ENCODE results near the gene CD300LB.
"Not testable (repeated sequence)": the region's sequence is repeated elsewhere in the genome, so short reads cannot be mapped to it uniquely, and the experiment has no call there.

Gene CD300LB

DNA sequence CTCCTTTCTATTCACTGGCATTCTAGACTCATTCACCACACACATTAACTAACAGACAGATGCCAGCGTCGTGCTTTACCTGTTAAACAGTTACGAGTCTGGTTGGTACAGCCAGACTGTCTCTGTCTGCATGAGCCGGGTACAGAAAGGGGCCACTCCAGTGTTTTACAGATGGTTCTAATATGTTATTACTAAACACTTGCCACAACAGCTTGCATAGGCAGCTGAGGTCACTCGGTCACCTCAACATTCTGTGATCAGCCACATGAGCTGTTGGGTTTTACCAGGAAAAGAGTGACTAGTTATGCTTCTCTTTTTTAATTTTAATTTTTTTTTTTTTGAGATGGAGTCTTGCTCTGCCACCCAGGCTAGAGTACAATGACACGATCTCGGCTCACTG lies 39.6 kb downstream of the CD300LB start:
- DNase-seq (ENCODE audit: low spot score), result no peak

GRCh38 chr17:74490716-74491115 lies 40.6 kb downstream of the CD300LB start:
- DNase-seq (ENCODE audit: low spot score), result no peak

GRCh38 chr17:74488276-74488675 lies 43.0 kb downstream of the CD300LB start:
- not testable (repeated sequence) for DNase-seq (ENCODE audit: low spot score)

DNA sequence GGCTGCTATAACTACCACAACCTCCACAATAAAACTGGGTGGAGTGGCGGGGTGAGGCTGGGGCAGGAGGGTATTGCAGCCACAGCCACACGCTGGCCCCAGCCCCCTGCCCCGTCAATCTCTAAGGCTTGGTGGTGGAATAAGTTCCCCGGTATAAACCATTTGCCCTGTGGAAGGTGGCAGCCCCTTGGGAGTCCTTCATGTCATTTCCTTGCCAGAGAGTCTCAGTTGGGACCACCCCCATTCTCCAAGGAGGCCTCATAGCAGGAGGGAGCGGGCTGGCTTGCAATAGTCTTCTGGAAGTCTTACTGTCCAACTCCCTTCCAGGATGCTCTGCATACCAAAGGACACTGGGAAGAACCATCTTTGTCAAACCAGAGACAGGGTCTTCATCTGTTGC lies 45.4 kb downstream of the CD300LB start:
- DNase-seq (ENCODE audit: low spot score), result no peak

- no peak for DNase-seq (ENCODE audit: low spot score)
Measured at GRCh38 chr17:74485022-74485743, 46.1 kb downstream of the CD300LB start.

GRCh38 chr17:74484066-74484465 lies 47.2 kb downstream of the CD300LB start:
- DNase-seq (ENCODE audit: low spot score), result no peak

GRCh38 chr17:74481621-74482020 lies 49.7 kb downstream of the CD300LB start:
- DNase-seq (ENCODE audit: low spot score), result no peak

- no peak for DNase-seq (ENCODE audit: low spot score)
Measured at GRCh38 chr17:74480290-74480689, 51.0 kb downstream of the CD300LB start.

GRCh38 chr17:74478420-74479100 lies 52.7 kb downstream of the CD300LB start:
- DNase-seq (ENCODE audit: low spot score), result no peak

GRCh38 chr17:74477411-74477810 lies 53.9 kb downstream of the CD300LB start:
- DNase-seq (ENCODE audit: low spot score), result no peak

GRCh38 chr17:74475189-74475588 lies 56.1 kb downstream of the CD300LB start:
- DNase-seq (ENCODE audit: low spot score), result no peak

DNA sequence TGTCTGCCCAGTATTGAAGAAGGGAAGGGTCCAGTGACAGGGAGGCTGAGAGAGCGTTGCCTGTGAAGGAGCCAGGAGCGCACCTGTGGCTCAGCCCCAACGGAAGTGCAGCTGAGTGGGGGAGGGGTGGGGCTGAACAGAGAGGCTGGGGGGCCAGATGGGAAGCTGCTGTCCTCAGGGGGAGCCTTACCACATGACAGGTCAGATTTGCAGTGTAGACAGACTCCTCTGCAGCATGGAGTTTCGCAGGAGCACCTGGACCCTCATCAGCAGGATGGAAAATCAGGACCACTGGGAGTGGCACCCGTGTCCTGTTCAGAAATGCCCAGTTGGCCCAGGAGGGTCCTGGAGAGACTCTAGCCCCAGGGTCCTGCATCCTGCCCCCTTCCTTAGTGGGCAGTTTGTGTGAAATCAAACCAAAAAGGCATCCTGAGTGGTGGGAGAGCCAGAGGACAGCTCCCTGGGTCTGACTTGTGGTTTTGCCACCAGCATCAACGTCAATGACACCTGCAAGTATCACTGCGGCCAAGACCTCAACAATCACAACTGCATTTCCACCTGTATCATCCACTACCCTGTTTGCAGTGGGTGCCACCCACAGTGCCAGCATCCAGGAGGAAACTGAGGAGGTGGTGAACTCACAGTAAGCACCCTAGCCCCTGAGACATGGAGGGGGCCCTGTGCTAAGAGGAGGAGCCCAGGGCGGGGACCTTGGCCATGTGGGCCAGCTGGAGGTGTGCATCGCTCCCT lies 57.1 kb downstream of the CD300LB start:
- DNase-seq (ENCODE audit: low spot score), result no peak

DNA sequence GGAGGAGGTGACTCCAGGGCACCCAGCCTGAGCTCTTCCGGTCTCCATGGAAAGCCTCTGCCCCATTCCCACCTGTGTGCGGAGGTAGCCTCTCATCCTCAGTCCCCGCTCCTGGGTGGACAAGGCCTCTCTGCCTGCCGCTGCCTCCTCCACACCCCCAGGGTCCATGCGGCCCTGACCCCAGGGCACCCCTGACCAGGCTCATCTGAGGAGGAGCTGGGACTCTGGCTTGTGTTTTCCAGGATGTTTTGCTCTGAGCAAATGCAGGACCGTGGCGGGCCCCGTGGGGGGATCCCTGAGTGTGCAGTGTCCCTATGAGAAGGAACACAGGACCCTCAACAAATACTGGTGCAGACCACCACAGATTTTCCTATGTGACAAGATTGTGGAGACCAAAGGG lies 58.0 kb downstream of the CD300LB start:
- DNase-seq (ENCODE audit: low spot score), result no peak

- DNase-seq (ENCODE audit: low spot score), result no peak
Measured at GRCh38 chr17:74472890-74473289, 58.4 kb downstream of the CD300LB start.

- no peak for DNase-seq (ENCODE audit: low spot score)
Measured at GRCh38 chr17:74471341-74471740, 59.9 kb downstream of the CD300LB start.

Data from AG08395 (cell line).